Dermis blood vessel endothelial cell (primary cell): ENCODE results near the gene ABCB11. TPM values are rescaled to one million over a fixed set of nuclear protein-coding genes. Genes with fewer than 3 reads are reported as not detected.

Experiments used
- DNase-seq: peaks from one replicate; pipeline ENCODE4 v3.0.0; 2010
- total RNA-seq: library from RNA; depleted of rRNA; stranded (reverse); fragments of >200 nt; gene quantifications from 2 replicates; pipeline ENCODE4 v1.2.3, GENCODE V29; 2014

ABCB11 gene
- total RNA-seq, 1 donor from 2014 or later = under 0.01 TPM

- DNase-seq = no peak
Observed at GRCh38 chr2:168928113-168928831, 102.9 kb downstream of the ABCB11 start.

- no peak for DNase-seq
Observed at GRCh38 chr2:168926621-168927386, 104.3 kb downstream of the ABCB11 start.

DNA sequence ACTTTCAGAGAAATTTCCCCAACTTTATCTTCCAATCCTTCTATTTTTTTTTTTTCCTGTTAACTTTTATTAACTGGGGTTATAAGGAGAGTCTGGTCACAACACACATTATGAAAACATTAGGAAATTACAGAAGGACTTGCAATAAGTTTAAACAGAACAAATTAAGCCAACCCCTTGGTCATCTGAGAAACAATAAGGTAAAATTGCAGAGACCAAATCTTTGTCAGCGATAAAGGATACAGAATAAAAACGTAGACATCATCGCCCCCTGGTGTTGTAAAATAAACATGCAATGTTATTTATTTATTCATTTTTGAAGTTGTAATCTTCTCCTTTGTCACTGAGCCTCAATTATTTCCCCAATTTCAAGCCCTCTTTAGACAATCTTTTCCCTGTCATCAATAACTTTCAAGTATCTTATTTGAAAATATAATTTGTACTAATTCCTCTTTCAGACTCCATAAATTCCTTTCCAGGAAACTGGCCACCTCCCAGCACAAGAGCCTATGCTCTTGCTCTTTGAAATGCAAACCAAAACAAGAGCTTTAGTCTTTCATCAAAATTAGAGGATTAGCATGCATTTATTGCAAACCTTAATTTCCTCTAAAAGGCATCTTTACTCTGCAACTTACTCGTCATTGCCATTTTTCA lies 110.5 kb downstream of the ABCB11 start:
- peak; percentile 66 for DNase-seq

- no peak for DNase-seq
Observed at GRCh38 chr2:168916331-168916675, 114.8 kb downstream of the ABCB11 start.

- DNase-seq = no peak
Observed at GRCh38 chr2:168915441-168916330, 115.4 kb downstream of the ABCB11 start.

- no peak for DNase-seq
Observed at GRCh38 chr2:168913495-168913894, 117.6 kb downstream of the ABCB11 start.

DNA sequence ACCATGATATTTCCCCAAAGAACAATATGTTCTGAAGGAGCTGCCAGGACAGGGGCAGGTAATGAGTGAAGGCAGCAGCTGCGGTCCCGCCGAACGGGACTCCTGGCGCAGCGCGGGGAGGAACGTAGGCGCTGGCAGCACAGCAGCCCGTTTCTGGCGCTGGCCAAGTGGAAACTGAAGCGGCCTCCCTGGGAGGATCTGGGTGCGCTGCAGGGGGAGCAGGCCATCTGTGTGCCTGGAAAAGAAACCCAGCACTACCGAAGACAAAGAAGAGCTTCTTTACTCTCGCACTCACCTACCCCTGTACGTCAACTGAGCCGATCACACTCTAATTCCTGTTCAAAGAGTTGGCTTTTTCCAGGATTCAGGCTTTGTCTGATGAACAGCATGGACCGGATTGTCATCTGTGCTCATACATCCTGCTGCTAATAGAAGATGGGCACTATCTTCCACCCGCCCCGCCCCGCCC lies 118.2 kb downstream of the ABCB11 start:
- DNase-seq = peak; percentile 33

GRCh38 chr2:168912466-168912865 lies 118.7 kb downstream of the ABCB11 start:
- no peak for DNase-seq

DNA sequence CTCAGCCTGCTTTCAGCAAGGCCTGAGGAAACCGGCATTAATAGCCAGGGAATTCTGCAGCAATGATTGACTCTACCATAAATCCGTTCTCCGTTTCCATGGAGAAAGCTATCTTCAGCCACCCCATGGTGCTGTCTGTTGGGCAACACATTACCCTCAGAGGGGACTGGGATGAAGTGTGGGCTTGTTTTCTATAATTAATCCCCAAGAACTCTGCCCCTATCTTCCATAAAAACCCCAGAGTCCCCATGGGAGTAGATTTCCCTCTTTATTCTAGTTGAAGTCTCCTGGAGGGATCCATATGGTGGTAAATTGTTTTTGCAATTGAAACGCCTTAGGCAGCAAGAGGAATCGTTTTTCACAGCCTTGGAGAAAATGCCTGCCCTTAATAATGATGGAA lies 120.8 kb downstream of the ABCB11 start:
- DNase-seq = no peak

DNA sequence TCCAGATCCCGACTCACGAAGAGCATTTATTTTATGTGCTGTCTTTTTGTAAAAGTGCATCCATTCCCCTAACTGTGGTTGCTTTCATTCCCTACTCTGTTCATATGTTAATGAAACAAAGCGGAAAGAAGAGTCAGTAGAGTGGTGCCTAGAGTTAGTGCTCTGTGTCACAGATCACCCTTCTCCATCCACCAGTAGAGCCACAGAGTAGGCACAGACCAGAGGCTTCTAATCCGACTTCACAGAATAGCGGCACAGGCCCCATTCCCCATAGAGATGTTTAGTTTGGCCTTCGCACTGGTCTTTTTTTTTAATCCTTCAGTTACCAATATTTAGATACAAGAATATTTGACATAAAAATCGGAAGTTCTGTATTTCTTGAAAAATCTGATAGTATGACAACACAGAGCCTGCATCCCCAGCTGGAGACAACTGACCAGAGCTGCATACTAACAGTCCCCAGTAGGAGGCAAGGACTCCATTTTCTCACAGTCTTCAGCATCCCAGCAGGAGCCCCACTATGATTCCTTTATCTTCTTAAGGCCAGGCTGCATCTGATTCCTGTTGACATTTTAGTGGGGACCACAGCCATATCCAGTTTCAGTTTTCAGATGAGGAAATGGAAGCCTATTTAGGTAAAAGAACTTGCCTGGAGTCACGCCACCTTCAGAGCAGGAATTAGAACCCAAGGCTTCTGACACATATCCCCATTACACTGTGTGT lies 123.0 kb downstream of the ABCB11 start:
- no peak for DNase-seq

GRCh38 chr2:168904358-168904757 lies 126.8 kb downstream of the ABCB11 start:
- DNase-seq = no peak

- no peak for DNase-seq
Observed at GRCh38 chr2:168903888-168904287, 127.2 kb downstream of the ABCB11 start.

DNA sequence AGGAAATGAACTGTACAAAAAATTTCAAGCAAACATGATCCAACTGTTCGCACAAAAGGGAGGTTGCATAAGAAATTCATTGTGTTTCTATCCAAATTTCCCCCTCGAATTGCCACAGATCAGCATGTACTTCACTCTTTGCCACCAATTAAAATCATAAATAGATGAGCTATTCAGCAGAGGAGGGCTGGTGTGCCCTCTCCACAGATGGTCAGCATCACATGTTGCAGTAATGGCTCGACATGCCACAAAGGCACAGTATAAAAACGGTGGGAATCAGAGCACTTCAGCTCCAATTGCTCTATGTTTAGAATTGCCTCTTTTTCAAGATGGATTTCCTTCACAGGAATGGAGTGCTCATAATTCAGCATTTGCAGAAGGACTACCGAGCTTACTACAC lies 130.1 kb downstream of the ABCB11 start, which contains the start of gene G6PC2:
TSS of gene G6PC2 (plus strand) at position 289 of the 400 bp plus-strand sequence. CDS start at position 330, 41 bp downstream.
- no peak for DNase-seq

- no peak for DNase-seq
Observed at GRCh38 chr2:168897449-168897848, 133.7 kb downstream of the ABCB11 start.

DNA sequence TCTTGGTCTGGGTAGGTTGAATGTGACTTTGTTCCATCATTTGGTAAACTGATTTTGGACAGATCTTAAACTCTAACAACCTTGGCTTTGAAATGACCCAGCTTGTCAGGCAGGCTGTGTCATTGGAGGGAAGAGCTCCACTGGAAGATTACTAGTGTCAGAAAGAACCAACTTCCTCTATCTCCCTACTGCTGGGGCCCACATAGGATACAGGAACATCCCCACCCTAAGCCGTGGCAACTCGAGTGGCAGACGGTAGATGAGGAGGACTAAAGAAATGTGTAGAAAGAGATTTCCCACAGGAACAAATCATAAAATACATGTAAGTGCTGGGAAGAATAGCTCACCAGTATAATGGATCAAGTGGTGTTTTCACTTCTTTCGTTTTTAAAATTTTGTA lies 134.3 kb downstream of the ABCB11 start:
- DNase-seq = no peak

DNA sequence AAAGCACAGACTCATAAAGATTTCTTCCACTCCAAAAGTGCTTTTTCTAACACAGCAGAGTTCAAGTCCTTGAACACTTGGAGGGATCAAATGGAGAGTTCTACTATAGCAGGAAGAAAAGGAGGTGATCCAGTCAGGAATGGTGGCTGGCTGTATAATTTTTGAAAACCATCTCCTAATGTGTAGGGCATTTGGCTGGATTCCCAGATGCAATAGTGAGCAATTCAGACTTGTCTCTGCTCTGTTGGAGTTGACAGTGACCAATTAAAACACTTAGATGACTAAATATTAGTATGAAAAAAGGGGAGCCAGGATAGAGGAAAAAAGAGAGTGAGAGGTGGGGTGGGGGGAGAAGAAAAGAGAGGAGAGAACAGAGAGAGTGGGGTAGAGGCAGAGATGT lies 135.4 kb downstream of the ABCB11 start:
- DNase-seq = no peak

DNA sequence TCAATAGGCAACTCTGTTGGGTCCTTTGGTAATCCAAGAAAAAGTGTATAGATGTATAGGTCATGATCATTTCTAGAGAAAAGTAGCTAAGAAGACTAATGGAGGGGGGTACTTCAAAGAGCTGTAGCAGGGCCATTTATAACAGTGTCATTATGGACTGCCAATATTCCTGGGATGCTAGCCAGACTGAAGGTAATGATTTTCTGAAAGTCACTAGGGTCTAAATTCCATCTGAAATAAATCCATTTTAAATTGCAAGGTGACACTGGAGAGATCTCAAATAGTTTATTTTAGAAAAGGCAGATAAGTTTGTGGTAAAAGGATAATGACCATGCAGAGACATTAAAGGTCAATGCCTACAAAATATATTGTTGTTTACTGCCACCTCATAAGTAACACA lies 136.4 kb downstream of the ABCB11 start:
- DNase-seq = no peak

GRCh38 chr2:168894101-168894500 lies 137.0 kb downstream of the ABCB11 start:
- DNase-seq = no peak

DNA sequence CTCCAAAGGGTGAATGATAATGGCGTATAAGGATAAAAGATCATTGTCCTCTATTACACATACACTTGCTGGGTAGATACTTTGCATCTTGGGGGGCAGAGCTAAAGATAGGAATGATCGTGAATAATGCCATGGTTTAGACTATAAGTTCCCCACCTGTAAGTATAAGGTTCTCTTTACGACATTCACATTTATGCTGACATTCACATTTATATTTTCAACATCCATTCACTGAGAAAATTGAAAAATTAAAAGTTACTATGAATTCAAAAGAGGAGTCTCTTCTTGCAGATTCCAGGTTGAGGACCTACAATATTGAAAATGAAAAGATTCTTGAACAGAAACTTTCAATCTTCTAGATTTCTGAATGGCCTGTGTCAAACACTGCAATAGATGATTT lies 138.8 kb downstream of the ABCB11 start:
- no peak for DNase-seq

DNA sequence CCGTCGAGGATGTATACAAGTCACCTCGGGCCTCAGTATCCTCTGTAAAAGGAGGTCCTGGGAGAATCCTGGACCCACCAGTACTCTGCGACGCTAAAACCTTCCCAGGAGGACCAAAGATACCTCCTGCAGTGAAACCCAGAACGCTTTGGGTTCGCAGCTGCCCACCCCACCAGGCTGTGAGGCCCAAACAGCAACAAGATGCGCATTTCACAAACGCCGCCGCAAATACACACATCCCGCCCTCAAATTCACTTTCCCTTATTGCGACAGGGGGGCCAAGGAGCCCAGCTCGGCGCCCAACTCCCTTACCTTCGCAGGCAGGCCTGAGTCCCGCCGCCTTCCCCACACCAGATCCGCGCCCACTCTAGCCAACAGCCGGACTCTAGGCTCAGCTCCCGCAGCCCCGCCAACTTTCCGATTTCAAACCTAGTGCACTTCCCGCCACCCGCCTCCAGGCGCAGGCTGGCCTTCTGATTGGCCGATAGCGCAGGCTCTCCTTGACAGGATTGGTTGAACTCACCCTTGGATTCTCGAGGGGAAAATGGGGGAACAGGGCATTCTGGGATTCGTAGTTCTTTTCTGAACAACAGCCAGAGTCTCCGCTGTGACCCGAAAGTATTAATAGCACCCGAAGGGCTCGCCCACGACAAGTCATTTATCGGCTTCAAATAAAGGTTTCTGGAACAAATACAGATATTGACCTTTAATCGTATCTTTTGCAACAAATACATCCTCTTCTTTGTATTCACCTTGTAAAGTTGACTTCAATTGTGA lies 140.9 kb downstream of the ABCB11 start, which contains the start of gene SPC25:
TSS of gene SPC25 (minus strand) at position 425 of the 777 bp plus-strand sequence. CDS start 911 bp downstream, outside the sequence.
- peak; percentile 93 for DNase-seq

- peak; percentile 11 for DNase-seq
Observed at GRCh38 chr2:168889635-168890005, 141.5 kb downstream of the ABCB11 start.
